NOMO-1 treated with dmso at 0.1 percent for 144 hours (cell line): ENCODE results near the gene HSBP1.

ENCODE experiments used
- DNase-seq: peaks from one replicate; lab custom pipeline; 2025; ENCODE audit not compliant: unreplicated experiment; lab: John Stamatoyannopoulos, UW

The HSBP1 gene

DNA sequence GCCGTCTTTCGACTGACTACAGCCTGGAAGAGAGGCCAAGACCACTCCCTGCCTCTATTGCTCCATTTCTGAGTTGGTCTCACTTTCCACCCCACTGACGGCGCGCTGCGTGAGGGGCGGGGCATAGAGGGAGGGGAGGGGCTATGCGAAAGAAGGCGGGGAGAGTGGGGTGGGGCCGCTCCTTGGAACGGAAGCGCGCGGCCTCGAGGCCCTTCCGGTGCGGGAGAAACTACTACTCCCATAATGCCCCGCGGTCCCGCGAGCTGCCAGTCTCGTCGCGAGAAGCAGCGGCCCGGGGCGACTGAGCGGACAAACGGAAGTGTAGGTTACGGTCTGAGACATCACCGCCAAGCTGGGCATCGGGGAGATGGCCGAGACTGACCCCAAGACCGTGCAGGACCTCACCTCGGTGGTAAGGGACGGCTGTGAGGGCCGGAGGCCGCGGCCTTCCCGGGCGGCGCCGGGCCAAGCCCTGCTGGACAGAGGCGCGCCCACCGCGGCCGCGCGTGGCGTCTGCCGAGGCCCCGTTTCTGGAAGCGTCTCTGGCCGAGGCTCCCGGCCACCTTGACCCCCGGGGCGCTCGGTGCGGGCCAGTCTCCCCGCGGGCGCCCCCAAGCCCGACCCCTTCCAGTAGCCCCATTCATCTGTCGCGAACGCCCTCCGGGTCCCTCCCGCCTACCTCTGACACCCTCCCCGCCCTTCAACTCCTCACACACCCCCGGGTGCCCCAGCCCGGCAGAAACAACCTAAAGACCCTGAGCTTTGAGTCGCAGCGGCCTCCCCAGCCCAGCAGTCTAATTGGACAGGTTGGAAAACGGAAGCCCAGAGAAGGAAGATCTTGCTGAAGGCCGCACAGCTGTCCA lies at the start of gene HSBP1:
HSBP1 (plus strand) TSS at position 269 of the 863 bp plus-strand sequence; CDS start at position 368, 99 bp downstream.
- peak; percentile 80 for DNase-seq

DNA sequence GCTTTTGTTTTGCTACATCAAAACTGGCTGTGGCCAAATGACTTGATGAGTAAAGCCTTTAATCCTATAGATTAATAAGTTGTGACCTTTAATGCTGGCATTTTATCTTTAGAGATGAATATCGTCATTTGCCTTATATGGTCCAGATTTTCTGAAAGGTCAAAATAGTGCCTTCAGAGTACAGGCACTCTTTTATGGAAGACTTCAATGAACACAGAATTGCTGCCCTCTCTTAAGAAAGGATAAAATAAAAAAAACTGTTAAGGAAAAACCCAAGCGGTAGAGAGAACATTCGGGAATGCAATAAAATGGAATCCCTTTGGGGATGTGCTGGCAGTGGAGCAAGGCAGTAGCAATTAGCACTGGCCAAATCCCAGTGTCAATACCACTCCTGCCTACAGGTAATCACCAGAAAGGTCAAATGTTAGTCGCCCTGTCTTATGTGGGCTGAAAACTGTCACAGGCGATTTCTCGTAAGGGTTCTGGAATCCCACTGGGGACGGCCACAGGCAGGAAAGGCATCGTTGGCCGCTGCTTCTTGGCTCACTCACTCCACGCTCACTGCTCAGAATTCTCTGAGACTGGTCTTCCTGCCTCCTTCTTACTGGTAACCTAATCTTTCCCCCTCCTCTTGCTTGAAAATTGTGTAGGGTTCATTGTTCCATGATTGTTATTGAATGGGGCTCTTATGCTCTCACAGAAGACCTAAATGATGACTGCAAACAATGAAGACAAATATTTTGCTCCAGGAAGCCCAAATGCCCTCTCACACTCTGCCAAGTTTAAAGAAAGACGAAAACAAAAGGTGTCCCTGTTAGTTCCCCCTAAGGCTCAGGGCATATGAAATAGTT lies 45.4 kb upstream of the HSBP1 start:
- DNase-seq: no peak

DNA sequence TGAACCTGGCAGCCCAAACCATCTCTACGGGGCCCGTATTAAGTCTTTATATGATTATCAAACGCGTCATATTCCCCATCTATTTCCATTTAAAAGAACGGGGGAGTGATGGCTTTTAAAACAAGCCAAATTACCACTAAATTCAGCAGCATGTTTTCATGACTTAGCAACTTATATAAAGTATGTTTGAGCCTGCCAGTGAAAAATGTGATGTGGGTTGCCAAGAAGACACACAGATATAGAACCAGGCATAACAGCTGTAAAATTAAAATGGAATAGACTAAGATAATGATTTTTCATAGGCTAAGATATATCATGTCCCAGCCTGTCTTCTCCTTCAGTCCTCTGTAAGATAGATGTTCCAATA lies 44.8 kb upstream of the HSBP1 start:
- DNase-seq: no peak

DNA sequence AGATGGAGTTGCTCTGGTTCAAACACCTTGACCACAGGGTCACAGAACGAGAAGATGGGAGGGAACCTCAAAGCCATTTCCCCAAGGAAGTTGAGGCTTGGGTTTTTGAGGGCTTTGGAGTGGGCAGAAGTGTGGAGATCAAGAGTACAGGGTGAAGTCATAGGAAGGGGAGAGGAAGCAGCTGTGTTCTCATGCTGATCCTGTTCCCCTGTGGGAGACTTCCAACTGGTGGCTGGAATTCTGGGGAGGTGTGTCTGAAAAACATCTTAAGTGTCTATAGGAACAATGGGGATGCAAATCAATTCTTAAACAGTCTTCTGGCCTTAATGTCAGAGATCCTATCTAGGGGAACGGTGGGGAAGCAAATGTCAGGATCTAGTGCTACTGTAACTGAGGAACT lies 38.8 kb upstream of the HSBP1 start:
- DNase-seq: no peak

DNA sequence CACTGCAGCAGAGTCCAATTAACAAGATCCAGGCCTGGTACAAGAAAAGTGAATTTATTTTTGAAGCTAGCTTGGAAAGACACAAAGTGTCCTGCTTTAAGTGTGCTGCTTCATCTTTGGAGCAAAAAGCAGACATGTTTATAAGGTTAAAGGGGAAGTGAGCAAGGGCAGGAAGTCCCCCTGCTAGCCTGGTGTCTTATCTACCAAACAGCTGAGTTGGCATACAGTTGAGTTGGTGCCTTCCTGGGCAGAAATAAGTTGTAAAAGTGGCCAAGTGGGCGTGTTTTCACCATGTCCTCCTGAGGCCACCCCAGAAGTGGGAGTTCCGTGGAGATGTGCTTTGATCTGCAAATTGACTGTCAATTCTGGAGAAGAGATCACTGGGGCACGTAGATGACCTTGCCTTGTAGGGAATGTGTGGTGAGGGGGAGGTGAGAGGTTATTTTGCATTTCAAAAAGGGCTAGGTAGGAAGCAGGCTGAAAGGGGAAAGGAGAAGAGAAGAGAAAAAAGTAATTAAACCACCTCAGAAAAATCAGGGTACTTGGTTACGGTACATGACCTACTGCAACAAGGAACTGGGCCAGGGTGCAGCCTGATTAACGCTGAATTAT lies 38.3 kb upstream of the HSBP1 start:
- DNase-seq: peak; percentile 10

DNA sequence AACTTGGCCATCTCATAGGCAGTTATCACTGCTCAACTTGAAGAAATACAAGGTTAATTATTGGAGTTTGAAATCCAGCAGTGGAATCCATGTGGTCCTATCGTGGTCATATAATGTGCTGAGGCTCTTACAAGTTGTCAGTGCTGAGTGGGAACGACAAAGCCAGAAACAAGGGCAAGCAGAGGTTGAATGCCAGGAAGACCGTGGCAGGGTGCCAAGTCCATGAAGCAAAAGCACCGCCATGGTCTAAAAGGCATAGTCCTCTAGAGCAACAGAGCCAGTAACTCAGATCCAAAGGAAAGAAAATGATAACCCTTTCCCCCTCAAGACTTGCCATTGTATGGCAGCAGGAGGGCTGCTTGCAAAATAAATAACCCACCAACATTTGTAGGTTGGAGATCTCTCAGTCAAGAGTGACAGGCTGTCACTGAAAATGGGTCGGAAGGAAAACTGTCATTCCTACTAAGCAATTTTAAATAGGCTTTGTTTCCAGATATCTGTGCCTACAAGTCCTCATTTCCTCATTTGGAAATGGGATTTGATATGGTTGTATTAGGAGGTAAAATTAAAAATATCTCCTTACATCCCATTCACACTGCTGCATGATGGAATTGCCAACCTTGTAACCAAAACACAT lies 36.4 kb upstream of the HSBP1 start:
- no peak for DNase-seq

DNA sequence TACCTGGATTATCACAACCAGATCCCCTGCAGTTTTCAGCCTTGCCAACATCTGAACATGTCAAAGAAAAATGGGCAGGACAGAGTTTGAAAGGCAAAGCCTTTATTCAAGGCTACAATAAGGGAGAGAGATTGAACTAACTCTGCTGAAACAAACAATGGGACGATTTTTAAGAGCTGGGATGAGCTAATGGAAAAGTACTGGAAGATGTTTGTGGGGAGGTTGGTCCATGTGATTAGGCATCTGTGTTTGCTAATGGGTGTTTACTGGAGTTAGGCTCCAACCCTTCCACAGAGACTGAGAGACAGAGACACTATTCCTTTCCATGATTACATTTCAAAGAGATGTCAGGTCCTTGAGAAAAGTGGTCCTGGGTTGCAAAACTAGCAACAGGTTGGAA lies 35.0 kb upstream of the HSBP1 start:
- DNase-seq: no peak

DNA sequence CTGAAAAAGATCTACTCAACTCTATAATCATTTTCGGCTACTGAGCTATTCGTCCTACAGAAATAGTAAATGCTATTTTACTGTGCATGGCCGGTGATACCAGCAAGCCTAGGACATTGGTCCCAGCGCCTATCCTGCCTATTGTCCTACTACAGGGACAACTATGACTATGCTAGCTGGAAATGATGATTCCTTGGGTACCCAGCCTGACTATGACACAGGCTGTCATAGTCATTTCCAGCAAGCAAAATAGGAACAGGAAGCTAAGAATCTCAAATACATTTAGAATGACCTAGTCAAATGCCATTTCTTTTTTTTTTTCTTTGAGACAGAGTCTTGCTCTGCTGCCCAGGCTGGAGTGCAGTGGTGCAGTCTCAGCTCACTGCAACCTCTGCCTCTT lies 33.7 kb upstream of the HSBP1 start:
- DNase-seq: no peak

DNA sequence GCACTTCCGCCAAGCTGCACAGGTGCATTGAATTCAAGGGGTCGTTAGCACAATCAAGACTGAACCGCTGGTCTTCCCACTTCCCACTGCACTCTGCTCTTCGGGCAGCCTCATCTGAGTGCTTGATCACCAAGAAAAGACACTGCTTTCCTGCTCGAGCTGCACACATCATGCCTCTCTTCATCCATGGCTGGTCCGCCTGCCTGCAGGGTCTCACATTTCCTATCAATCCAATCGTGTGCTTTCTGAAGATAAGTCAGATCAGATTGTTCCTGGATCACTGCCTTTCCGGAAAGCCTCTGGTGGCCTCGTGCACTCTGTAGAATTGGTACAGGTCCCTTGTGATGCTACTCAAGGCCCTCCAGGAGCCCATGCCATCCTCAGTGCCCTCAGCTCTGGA lies 30.8 kb upstream of the HSBP1 start:
- no peak for DNase-seq

DNA sequence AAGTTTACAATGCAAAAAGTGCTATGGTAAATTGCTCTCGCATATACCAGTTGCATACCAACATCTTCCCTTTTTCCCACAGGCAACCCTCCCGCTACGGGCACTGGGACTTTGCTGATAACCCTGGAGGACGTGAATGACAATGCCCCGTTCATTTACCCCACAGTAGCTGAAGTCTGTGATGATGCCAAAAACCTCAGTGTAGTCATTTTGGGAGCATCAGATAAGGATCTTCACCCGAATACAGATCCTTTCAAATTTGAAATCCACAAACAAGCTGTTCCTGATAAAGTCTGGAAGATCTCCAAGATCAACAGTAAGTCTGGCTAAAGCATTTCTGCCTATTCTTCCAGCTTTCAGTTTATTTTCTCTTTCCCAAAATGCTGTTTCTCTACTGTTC lies 27.9 kb upstream of the HSBP1 start:
- no peak for DNase-seq

DNA sequence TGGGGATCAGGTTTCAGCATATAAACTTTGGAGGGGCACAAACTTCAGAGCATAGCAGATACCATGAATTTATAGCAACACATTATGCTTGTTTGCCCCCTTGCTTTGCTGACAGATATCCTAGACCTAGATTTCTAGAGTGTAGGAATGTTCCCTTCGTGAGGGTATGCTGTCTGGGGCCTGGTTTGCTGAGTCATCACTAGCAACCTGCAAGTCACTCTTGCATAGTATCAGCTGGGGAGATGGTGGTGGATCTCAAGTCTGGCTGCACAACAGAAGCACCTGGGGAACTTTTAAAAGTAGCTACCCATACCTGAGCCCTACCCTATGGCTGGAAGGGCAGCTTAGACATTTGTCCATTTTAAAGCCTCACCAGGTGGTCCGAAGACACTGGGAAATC lies 22.3 kb upstream of the HSBP1 start:
- no peak for DNase-seq

DNA sequence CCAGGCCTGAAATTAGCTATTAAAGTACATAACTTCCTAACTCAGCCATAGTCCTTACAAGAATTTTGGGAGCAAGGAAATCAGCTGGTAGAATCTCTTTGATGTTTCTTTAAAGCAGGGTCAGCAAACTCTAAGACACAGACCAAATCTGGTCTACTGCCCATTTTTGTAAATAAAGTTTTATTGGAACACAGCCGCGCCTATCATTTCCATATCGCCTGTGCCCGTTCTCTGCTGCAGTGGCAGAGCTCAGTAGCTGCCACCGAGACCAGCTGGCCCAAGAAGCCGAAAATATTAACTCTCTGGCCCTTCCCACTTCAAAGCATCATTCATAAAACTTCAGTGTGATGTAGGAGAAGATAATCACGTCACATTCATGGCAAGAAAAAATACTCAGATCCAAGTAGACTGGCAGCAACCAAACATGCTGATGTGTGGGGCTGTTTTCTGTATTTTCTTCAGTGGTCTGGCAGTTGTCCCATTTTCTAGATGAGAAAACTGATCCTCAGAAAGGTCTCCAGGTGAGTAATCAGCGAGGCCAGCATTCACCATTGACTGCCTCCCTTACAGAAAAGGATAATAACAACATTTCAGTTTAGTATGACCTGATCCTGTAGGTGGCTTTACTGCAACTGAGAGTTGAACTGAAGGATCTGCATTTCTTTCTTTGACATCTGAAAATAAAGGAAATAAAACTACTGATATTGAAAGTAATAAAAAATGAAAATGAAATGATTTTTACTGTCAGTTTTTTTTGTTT lies 18.0 kb upstream of the HSBP1 start:
- DNase-seq: no peak

DNA sequence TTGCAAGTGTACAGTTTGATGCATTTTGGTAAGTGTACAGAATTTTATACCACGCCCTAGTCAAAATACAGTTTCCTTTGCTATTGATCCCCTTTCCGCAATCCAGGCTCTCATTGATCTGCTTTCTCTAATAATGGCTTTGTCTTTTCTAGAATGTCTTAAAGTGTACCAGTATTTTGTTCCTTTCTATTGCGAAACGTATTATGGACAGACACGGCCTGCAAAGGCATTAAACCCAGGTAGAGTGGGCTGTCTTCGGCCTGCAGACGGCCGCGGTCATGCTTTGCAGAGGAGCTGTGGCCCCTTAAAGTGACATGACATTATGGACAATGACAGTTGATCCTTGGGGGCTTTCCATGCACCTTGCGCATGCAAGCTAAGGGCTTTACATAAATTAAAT lies 15.9 kb upstream of the HSBP1 start:
- no peak for DNase-seq

DNA sequence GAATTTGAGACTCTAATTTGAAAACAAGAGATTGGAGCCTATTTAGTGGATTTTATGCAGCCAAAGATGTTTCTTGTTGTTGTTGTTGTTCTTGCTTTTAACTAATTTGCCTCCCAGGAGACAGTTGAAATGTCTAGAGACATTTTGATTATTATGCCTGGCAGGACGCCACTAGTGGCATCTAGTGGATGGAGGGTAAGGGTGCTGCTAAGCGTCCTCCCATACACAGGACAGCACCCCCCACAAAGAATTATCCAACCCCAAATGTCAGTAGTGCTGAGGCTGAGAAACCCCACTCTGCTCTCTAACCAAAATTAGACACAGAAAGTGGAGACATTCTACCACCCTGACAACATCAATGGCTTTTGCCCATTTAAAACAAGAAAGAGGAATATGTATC lies 15.4 kb upstream of the HSBP1 start:
- DNase-seq: no peak

DNA sequence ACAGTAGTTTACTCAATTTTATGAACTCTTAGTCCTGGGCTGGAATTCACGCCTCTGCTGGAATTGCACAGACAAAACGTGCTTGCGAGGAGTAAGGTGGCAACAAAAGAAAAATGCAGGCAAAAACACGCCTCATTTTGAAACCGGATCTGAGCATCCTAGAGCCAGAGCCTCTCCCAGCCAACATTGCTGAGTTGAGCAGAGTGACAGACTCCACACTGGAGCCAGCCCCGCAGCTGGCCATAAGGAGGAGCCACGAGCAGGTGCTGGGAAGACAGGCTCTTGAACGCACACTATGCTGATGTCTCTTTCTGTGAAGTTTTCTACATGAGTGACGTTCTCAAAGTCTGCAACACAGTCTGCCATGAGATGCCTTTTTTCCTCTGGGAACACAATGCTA lies 14.6 kb upstream of the HSBP1 start:
- DNase-seq: no peak

DNA sequence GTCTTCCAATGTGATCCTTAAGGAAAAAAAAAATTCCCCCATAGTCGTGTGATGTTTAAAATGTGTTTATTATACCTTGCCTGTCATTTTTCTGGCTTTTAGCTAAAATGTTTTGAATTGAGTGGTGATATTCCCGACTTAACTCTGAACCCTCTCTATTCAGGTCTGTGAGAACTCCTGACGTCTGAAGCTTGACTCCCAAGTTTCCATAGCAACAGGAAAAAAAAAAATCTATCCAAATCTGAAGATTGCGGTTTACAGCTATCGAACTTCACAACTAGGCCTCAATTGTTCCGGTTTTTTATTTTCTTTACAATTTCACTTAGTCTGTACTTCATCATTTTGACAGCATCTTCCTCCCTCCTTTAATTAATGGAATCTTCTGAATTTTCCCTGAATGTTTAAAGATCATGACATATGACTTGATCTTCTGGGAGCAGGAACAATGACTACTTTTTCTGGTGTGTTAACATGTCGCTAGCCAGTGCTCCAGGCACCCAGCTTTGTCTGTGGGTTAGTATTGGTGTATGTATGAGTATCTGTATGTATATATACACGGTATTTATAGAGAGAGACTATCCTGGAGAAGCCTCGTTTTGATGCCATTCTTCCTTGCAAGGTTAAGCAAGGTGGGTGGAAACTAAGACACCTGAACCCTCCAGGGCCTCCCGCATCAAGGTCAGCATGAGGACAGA lies 12.8 kb upstream of the HSBP1 start:
- DNase-seq: no peak

DNA sequence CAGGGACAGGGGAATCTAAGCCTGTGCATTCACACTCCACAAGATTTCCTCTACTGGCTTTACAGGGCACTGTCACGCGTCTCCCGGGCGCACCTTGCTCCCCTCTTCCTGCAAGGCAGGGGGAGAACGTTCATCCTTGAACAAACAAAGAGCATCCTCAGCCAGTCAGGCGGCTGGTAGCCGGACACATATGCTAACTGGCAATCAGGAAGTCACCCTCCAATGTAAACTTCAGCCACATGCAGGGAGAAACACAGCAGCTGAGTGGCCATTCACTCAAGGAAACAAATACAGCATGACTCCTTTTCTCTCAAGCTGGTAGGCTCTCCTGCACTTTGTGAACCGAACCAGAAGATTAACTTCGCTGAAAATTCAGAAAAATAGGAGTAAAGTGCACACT lies 10.8 kb upstream of the HSBP1 start:
- DNase-seq: no peak

DNA sequence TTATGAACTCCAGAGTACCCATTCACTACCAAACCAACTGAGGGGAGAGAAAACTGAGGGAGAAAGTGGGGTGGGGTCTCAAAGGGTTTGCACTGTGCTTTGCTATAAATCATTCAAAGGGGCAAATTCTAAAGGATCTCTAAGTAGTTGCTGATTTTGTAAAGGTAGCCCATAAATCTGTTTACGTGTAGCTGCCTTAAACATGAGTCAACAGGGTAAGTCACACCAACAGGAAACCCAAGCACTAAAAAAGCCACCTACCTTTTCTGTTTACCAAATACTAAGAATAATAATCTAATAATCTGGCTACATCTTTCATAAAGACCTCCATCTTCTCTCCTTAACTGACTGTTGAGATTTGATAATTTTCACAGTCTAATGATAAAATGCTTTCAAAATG lies 8.4 kb upstream of the HSBP1 start:
- no peak for DNase-seq

DNA sequence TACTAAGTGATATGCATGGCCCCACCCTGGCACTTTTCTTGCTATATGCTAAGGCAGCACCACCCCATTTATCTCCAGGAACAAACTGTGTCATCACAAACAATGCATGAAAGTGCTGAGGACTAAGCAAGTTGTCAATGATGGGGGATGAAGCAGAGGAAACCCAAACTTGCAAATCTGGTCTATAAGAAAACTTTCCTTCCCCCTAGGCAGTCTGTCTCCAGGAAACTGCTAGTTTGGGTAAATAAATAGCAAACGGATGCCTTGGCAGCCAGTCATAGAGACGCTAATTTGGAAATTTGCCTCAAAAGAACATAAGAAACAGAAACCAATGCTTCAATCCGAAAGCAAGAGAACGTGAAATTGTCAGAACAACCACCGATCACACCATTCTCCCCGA lies 5.6 kb upstream of the HSBP1 start:
- DNase-seq: no peak

DNA sequence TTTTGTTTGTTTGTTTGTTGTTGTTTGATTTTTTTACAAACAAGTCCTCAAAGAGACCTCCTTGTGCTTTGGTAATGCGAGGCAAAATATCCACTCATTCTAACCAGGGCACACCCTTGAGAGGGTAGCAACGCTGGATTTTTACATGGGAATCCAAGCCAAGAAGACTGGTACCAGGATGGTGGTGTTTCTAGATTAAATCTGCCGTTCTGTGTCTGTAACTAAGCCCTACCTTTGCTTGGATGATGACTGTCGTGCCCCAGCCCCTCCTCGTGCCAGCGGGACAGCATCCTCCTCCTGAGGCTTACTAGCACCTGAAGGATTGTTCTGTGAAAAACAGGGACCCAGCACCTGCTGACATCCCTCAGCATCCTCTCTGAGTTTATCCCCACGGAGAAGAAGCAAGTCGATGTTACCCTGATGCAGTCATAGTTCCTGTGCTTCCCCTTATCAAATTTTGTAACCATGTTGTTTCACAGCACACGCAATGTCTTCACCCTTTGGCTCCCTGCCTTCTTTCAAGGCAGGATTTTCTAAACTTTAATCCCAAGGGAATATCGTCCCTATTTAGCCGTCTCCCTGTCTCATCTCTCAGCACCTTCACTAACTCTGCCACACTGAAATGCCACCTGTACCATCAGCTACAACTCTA lies 5.1 kb upstream of the HSBP1 start:
- DNase-seq: no peak
